ENCODE measurements around the gene SAPCD2. TPM values are rescaled to one million over a fixed set of nuclear protein-coding genes. Genes with fewer than 3 reads are reported as not detected.
A peak's percentile ranks its signal among the peaks of the same experiment; 100 is the strongest.

Gene SAPCD2
- total and polyA plus RNA-seq, 9 of the 15 experiments (the other 6 are each of a cell fraction or from before 2014, with no cell fraction given), result 3.4 to 91.8 (median 18.8) TPM

DNA sequence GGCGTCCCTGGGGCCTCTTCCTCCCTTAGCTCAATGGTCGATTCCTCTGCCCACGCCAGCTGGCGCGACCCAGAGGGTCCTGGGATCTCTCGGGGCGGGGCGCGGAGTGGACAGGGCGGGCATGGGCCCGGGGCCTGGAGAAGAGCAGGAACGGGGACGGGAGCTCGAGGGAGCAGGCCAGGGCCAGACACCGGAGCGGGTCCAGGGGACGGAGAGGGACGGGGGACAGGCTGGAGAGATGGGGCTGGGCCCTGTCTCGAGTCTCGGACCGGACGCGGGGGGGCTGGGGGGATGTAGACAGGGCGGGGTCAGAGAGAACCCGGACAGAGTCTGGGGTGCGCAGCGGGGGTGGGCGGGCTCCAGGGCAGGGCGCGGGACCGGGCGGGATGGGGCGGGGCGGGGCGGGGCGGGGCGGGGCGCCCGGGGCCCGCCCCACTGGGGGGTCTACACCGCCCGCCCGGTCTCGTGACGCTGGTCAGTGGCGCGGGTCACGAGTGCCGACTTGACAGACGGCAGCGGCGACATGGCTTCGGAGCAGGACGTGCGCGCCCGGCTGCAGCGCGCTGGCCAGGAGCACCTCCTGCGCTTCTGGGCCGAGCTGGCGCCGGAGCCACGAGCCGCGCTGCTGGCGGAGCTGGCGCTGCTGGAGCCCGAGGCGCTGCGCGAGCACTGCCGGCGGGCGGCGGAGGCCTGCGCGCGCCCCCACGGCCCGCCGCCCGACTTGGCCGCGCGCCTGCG, 6.8 kb upstream of the SAPCD2 start, which contains the start of gene UAP1L1:
TSS of gene UAP1L1 (plus strand) at position 508 of the 738 bp plus-strand sequence. CDS start at position 524, 16 bp downstream.
- Histone ChIP-seq H2AFZ (ENCODE audit: low read depth, low read length) (no peak within 1 kb of the TSS), H3K36me3 (ENCODE audit: control insufficient read depth, insufficient read depth, low read length) (peaks cover 10% of the 10 kb centered on the region; the same call in 1 of the 3 replicates), H4K20me1 (replicated peaks; ENCODE audit: control insufficient read depth, insufficient read depth, low read length) (no peaks in the 10 kb centered on the region), H3K4me3 (peak within 1 kb of the TSS; percentile 42), H3K79me2 (ENCODE audit: control insufficient read depth, insufficient read depth, low read length) (no peaks in the 10 kb centered on the region; the same call in 2 of the 3 replicates), H3K9me3 (replicated peaks; ENCODE audit: control insufficient read depth, insufficient read depth, low read depth, low read length) (no peaks in the 10 kb centered on the region), H3K4me2 (ENCODE audit: insufficient read depth, low read length) (peak within 1 kb of the TSS; percentile 52; the same call in 1 of the 2 replicates), H3K27me3 (ENCODE audit: control insufficient read depth in 2 of 2, insufficient read depth in 2 of 2, low read length in 2 of 2) (no peaks in the 10 kb centered on the region), H3K27ac (ENCODE audit: extremely low read depth, low read depth, low read length) (peak within 1 kb of the TSS; percentile 19; the same call in 1 of the 3 replicates), H3K4me1 (replicated peaks in 1 of 2; ENCODE audit: control insufficient read depth in 2 of 2, insufficient read depth in 2 of 2, low read length in 2 of 2) (peaks cover 17 to 71% of the 10 kb centered on the region in 2 experiments), H3K9me1 (ENCODE audit: control insufficient read depth, insufficient read depth, low read length) (no peaks in the 10 kb centered on the region), H3K9ac (ENCODE audit: insufficient read depth in 1 of 2, low read depth in 2 of 2, low read length in 2 of 2) (peak within 1 kb of the TSS; percentile 38 to 89; a peak in 3 of 4 replicates)
- peak; percentile 42 to 66 (median 62) for DNase-seq (ENCODE audit: extremely low read depth in 1 of 4, low spot score in 3 of 4)
- no peak for FAIRE-seq
- WGBS (ENCODE audit: insufficient coverage, low coverage, missing lambda C conversion rate), result 62% methylated on average over 9 of the region's 87 CpGs
- intact Hi-C loops (cut with micrococcal nuclease) (no loop called here), in situ Hi-C loops (cut with MboI) (no loop called here)
- ChIA-PET POLR2A (interaction anchor here (0.6 to 1.2 kb wide), 2 partner anchors 12 to 165 kb away, joined by 3 read pairs; no protein-coding TSS in a partner anchor), CTCF (ENCODE audit: low intra/inter-chr PET ratio) (no interaction called here)
- no TSS peak for BruUV-seq (replicated peaks)
- ATAC-seq, result peak; percentile 59
- TF ChIP-seq, protein P1, sequence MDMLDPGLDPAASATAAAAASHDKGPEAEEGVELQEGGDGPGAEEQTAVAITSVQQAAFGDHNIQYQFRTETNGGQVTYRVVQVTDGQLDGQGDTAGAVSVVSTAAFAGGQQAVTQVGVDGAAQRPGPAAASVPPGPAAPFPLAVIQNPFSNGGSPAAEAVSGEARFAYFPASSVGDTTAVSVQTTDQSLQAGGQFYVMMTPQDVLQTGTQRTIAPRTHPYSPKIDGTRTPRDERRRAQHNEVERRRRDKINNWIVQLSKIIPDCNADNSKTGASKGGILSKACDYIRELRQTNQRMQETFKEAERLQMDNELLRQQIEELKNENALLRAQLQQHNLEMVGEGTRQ (CRISPR knock-in tag; IDR thresholded peaks at IDR 0.05), result 0 out of 2 replicates have a peak, but pooled peaks have one; percentile 28
- TF ChIP-seq PHF8 (IDR thresholded peaks at IDR 0.05; ENCODE audit: borderline replicate concordance, low read length), result peak; percentile 38; the same call in 1 of the 2 replicates
- no peak for TF ChIP-seq PPARD (CRISPR knock-in tag; IDR thresholded peaks at IDR 0.05)
- TF ChIP-seq ZNF780A (CRISPR knock-in tag; IDR thresholded peaks at IDR 0.05), result no peak
- no peak for TF ChIP-seq ELF4 (CRISPR knock-in tag; IDR thresholded peaks at IDR 0.05)
- peak; percentile 90 for TF ChIP-seq VEZF1 (CRISPR knock-in tag; IDR thresholded peaks at IDR 0.05)
- TF ChIP-seq POLR2G (IDR thresholded peaks at IDR 0.05; ENCODE audit: low read depth, low read length), result peak; percentile 3; the same call in 1 of the 2 replicates
- TF ChIP-seq ZNF696 (CRISPR knock-in tag; conservative IDR thresholded peaks at IDR 0.05), result no peak
- TF ChIP-seq NR1H2 (CRISPR knock-in tag; IDR thresholded peaks at IDR 0.05), result no peak
- TF ChIP-seq HMGN3 (IDR thresholded peaks at IDR 0.05; ENCODE audit: borderline replicate concordance, extremely low read depth, insufficient read length, low read depth, low read length), result peak; percentile 48
- 0 out of 2 replicates have a peak, but pooled peaks have one; percentile 40 for TF ChIP-seq CXXC5 (CRISPR knock-in tag; IDR thresholded peaks at IDR 0.05)
- TF ChIP-seq BHLHE40 (IDR thresholded peaks at IDR 0.05; ENCODE audit: low read length), result peak; percentile 74
- peak; percentile 33; the same call in 1 of the 2 replicates for TF ChIP-seq MITF (IDR thresholded peaks at IDR 0.05)
- TF ChIP-seq HNRNPLL (IDR thresholded peaks at IDR 0.05; ENCODE audit: low read depth, low read length, poor library complexity, severe bottlenecking), result peak; percentile 81
- TF ChIP-seq RBFOX2 (IDR thresholded peaks at IDR 0.05; ENCODE audit: low read depth, low read length), result 0 out of 2 replicates have a peak, but pooled peaks have one; percentile 15

All from K562 (cell line).